H1 (cell line): ENCODE data around the gene NAB1. TPM values are rescaled to one million over a fixed set of nuclear protein-coding genes. Genes with fewer than 3 reads are reported as not detected.

Source experiments
- ATF2 ChIP-seq: IDR thresholded peaks from 2 replicates; pipeline ENCODE4 v1.6.1; 2012; ENCODE audit warnings: low read length, inconsistent platforms
- GTF2F1 ChIP-seq: IDR thresholded peaks from 2 replicates; pipeline ENCODE4 v1.6.1; 2012; ENCODE audit warnings: low read depth, low read length, improper control_type of control experiment, borderline replicate concordance
- RXRA ChIP-seq: IDR thresholded peaks from 2 replicates; pipeline ENCODE4 v1.6.1; 2011; ENCODE audit warnings: low read depth, mild to moderate bottlenecking, low read length, moderate library complexity; ENCODE audit not compliant: insufficient read depth
- TBP ChIP-seq: IDR thresholded peaks from 2 replicates; pipeline ENCODE4 v1.6.1; 2011; ENCODE audit warnings: low read depth, low read length, improper control_type of control experiment
- YY1 ChIP-seq: IDR thresholded peaks from 2 replicates; pipeline ENCODE4 v1.6.1; 2011; ENCODE audit warnings: low read depth, mild to moderate bottlenecking, low read length
- ZNF274 ChIP-seq: IDR thresholded peaks from 2 replicates; pipeline ENCODE4 v1.7.0; 2012; ENCODE audit warnings: low read length, borderline replicate concordance; ENCODE audit errors: extremely low read depth
- polyA plus RNA-seq, 7 experiments: library from polyadenylated mRNA; depleted of rRNA in 3 of 7; stranded (reverse) in 5 of 7; unstranded in 2 of 7; fragments of >200 nt in 5 of 7; fragments of 200-250 nt in 2 of 7; gene quantifications; 1 replicate in 5 of 7; 2 replicates in 1 of 7; 4 replicates in 1 of 7; pipeline versions ENCODE4 v1.2.1 to v1.2.3, GENCODE V29; 2011 to 2013; ENCODE audit warnings: missing spikeins in 2 of 7, mixed read lengths in 2 of 7
- total RNA-seq: library from RNA; stranded (reverse); fragmentation: NEBNext Ultra II Directional; extraction: Animal tissue kit (Norgen Biotek cat#: 25700); gene quantifications from 2 replicates; pipeline ENCODE4 v1.2.1, GENCODE V29; 2021

Gene NAB1
- total and polyA plus RNA-seq, 2 of the 8 experiments (the other 6 are each of a cell fraction or from before 2014, with no cell fraction given), result 8.5 to 28.6 TPM

- TF ChIP-seq ATF2 (no peak), TBP (no peak), GTF2F1 (no peak), YY1 (no peak), RXRA (no peak), ZNF274 (no peak)
Observed at GRCh38 chr2:190722835-190723234, 74.0 kb downstream of the NAB1 start (continued).
